MM.1S (cell line): ENCODE data around the gene RAB3B.
"Not testable (repeated sequence)": the region's sequence is repeated elsewhere in the genome, so short reads cannot be mapped to it uniquely, and the experiment has no call there.

Experiments used
- CTCF ChIP-seq: fragments of 300-600 bp; sonication (generic); IDR thresholded peaks from 2 replicates; pipeline ENCODE4 v1.5.1; 2016; ENCODE audit warnings: antibody characterized with exemption, low read length, mixed read lengths
- EZH2 ChIP-seq: fragments of 300-600 bp; sonication (generic); optimal IDR thresholded peaks from 2 replicates; pipeline ENCODE3; 2017; ENCODE audit warnings: low read depth, mild to moderate bottlenecking, antibody characterized with exemption, low read length, mixed read lengths

- not testable (repeated sequence) for TF ChIP-seq CTCF, EZH2
Observed at GRCh38 chr1:52028839-52029238, 38.3 kb upstream of the RAB3B start.
